Measurements from ENCODE around the gene TMEM161A.
"Not testable (repeated sequence)": the region's sequence is repeated elsewhere in the genome, so short reads cannot be mapped to it uniquely, and the experiment has no call there.

Gene TMEM161A

DNA sequence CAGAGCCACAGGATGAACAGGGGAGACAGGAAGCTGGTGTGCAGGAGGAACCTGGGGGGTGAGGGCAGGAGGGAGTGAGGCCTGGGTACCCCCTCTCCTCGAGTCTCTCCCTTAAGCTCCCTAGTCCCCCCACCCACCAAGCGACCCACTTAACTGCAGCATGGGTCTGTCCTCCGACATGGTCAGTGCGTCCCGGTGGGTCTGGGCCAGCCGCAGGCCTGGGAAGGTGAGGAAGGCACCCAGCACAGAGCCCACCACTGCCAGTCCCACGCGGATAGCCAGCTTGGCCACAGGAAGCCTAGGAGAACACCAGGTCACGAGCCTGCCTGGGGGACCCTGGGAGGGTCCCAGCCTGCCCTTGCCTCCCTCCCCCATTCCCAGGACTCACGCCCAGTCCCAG lies 16.9 kb downstream of the TMEM161A start:
- DNase-seq (ENCODE audit: low spot score), result no peak

DNA sequence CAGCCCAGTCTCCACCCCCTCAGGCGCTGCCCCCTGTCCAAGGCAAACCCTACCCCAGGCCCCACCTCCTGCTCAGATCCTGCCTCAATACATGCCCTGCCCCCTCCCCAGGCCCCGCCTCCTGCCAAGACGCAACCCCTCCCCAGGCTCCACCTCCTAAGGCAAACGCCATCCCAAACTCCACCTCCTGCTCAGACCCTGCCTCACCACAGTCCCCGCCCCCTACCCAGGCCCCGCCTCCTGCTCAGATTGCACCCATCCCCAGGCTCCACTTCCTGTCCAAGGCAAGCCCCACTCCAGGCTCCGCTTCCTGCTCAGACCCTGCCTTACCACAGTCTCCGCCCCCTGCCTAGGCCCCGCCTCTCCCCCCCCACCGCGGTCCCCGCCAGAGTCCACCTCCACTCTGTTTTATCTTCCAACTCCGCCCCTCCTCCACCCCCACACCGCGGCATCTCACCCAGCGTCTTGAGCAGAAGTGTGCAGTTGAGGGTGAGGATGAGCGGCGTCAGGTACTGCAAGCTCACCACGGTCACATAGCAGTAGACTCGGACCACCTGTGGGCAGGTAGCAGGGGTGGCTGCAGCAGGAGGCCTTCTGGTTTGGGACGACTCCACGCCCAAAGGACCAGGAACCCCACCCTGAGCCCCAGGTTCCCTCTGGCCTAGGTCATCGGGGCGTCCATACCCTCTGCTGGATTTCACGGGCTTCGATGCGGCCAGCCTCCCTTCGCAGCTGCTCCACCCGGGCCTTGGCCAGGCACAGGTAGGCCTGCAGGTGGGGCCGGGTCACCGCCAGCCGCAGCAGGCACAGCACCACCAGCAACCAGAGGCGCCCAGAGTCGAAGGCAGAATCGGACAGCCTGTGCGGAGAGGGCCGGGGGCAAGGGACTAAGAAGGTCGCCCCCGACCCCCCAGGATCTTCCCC lies 17.7 kb downstream of the TMEM161A start:
- no peak for DNase-seq (ENCODE audit: low spot score)

DNA sequence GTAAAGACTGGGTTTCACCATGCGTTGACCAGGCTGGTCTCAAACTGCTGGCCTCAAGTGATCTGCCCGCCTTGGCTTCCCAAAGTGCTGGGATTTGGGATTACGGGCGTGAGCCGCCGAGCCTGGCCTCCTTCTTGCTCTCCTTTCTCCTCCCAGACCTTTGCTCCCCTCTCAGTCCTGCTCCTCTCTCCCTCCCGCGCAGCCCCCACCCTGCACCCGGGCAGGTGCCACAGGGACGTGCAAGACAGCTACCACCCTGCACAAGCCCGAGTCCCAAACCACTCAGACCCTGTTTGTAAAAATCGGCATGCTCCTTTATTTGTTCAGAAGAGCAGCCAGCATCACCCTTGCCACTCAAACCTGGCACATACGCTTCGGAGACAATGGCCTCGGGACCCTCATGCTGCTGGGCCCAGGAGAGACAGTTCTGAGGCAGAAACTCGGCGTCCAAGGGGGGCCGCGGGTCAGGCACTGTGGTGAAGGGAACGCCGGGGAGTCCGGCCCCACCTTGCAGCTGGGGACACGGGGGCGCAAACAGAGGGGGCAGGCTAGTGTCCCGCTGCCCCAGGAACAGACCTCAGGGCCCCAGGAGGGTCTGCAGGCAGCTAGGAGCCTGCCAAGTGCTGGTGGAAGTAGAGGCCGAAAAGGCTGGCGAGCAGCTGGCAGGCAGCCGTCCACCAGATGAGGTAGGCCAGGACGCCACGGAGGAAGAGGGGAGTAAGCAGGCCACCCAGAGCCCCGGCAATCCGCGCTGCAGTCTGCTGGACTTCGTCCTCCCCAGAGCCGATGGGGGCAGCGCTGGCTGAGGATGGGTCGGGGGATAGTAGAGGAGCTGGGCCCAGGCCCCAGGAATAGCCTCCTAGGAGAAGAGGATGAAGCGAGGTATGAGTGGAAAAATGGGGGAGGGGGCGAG lies 18.7 kb downstream of the TMEM161A start:
- no peak for DNase-seq (ENCODE audit: low spot score)

DNA sequence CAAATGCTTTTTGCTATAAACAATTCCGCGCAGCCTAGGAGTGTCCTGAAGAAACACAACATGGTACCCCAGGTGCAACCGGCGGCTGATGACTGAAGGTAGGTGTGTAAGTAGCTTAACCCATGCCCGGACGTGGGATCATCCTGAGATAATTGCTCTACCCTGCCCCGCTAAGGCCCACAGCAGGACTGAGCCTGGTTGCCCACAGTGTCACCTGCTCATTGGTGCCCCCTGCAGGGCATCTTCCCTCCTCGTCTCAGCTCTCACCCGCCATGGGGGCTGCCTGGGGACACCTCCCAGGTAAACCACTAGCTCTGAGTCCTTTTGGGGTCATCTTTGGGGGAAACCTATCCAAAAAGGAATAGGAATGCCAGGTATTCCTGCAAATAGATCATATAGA lies 22.3 kb downstream of the TMEM161A start:
- DNase-seq (ENCODE audit: low spot score), result peak; percentile 33

DNA sequence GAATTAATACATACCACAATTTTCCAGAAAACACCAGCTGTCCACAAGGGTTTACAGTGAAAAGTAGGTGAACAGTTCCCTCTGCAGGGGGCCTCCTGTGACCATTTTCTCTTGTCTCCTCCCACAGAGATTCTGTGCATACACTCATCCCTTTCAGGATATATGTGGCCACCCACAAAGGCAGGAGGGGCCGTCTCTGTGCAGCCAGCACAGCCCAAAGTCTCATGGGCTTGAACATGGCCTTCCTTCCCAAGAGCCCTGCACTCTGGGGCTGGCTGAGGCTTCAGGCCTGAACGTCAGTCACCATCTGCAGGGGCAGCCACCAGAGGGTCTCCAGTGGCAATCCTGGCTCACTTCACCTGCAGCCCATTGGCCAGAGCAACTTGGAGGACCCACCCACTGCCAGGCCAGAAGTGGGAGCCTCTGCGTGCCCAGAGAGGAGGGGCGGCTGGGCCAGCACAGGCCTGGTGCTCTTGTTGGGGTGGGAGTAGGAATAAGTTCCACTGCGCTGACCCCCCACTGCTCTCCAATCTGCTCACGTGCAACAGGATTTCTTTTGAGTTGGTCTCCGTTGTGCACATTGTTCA lies 25.1 kb downstream of the TMEM161A start:
- DNase-seq (ENCODE audit: low spot score), result peak; percentile 41

DNA sequence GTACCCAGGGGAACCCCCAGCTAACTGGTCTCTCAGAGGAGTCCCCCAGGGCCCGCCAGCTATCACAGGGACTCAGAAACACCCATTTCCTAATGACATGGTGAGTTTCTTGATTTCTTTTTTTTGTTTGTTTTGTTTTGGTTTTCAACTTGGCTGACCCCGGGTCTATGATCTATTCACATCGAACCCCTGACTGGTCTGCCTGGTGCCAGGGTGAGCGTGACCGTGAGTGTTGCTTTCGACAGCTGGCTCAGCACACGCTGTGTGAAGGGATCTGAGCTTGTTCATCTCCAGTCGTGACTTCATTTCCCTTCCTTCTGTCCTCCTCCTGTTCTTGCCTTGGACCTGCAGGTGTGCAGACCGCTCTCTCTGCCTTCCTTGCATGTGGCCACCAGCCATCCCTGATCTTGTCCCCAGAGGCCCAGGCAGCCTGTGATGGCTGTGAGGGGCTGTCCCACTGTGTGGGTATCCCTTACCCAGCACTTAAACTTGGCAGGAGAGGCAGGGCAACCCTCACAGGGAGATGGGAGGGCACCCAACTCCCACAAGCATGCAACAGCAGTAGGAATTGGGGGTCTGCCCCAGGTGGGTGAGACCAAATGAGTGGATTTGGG lies 26.2 kb downstream of the TMEM161A start:
- no peak for DNase-seq (ENCODE audit: low spot score)

DNA sequence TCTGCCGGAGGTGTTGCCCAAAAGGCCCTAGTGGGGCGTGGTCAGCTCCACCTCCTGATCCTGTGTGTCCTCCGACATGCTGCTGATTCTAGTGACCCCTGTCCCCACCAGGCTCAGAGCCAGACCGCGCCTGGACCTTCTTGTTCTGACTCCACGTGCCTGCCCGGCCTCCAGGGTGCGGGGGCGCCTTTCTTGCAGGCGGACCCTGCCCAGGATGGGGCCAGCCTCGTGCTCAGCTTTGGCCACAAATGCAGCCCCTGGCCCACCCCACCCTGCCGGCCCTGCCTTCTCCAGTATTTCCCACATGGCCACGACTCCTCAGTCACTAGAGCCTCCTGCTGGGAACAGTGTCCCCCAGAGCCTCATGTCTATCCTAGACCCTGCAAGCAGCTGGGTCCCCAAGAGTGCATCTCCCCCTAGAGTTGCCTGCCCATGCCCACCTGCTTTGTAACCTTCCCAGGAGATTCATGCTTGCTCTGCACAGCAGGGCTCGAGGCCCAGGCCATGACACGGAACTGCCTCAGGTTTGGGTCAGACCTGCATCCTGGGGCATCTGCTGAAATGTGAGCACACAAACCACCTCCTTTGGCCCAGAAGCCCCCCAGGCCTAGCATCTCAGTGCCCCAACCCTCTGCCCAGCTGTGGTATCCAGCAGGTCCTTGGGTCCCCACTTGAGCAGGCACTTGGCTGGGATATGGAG lies 27.0 kb downstream of the TMEM161A start:
- DNase-seq (ENCODE audit: low spot score), result no peak

DNA sequence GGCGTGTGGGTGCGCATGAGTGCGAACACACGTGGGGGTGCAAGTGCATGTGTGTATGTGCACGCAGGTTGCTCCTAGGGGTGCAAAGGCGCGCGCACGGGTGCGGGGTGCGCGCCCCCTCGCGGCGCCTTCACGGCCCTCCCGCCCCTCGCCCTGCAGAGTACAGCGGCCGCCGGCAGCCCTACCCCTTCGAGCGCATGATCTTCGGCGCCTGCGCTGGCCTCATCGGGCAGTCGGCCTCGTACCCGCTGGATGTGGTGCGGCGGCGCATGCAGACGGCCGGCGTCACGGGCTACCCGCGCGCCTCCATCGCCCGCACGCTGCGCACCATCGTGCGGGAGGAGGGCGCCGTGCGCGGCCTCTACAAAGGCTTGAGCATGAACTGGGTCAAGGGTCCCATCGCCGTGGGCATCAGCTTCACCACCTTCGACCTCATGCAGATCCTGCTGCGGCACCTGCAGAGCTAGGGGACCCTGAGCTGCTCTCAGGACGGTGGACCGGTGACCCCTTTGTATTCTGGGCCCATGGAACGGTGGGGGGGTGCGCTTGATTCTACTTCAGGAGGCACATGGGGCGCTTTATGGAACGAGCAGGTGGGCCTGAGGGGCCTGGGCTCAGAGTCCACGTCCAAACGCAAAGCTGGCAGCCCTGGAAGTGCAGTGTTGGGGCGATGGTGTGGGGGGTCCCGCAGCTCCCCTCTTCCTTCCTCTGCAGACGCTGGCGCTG lies 27.7 kb downstream of the TMEM161A start:
- no peak for DNase-seq (ENCODE audit: low spot score)

DNA sequence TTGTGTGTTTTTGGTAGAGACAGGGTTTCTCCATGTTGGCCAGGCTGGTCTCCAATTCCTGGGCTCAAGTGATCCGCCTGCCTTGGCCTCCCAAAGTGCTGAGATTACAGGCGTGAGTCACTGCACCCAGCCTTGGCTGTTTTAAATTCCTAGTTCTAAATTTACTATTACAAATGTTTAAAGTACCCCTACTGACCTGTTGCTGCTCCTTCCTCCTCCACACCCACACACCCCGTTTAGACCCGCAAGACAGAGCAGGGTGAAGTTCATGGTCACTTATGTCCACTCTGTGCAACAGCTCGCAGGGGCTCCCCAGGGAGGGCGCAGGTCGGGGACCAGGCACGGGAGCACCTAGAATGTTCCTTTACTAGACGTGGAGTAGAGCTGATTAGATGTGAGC lies 28.7 kb downstream of the TMEM161A start:
- no peak for DNase-seq (ENCODE audit: low spot score)

DNA sequence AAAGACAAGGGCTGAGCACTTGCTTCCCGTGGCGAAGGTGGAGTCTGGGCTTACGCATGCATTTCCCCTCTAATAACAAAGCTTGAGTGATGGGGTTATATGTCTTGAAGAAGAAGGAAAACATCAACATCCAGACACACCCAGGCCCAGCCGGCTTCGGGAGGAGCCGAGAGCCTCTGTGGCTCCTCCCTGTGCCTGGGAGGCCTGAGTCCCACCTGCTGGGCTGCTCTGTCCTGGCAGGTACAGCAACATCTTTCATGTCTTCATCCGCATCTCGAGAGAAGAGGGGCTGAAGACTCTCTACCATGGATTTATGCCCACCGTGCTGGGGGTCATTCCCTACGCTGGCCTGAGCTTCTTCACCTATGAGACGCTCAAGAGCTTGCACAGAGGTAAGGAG lies 30.6 kb downstream of the TMEM161A start:
- no peak for DNase-seq (ENCODE audit: low spot score)

DNA sequence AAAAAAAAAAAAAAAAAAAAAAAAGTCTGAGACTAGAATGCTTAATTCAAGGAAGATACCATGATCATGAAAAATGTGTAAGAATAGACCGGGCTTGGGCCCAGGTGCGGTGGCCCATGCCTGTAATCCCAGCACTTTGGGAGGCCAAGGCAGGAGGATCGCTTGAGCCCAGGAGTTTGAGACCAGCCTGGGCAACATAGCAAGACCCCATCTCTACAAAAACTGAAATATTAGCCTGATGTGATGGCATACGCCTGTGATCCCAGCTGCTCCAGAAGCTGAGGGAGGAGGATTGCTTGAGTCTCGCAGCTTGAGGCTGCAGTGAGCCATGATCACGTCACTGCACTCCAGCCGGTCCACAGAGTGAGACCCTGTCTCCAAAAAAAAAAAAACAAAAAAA lies 31.3 kb downstream of the TMEM161A start:
- DNase-seq (ENCODE audit: low spot score), result not testable (repeated sequence)

DNA sequence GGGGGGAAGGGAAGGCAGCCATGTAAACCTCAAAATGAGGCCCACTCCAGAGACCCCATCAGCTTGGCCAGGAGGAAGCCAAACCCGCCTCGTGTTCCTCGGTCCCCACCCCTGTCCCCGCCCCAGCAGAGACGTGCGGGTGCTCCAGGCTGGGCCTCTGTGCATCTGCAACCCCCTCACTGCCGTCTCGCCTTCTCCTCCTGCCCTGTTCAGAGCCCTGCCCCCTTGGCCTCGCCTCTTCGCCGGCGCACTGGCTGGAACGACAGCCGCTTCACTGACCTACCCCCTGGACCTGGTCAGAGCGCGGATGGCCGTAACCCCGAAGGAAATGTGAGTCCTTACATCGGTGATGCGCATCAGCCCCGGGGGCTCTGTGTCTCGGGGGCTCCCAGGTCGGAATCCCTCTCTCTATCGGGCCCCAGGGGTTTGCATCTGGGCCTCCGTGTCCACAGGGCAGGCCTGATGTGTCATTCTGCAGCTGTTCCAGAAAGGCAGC lies 32.2 kb downstream of the TMEM161A start:
- DNase-seq (ENCODE audit: low spot score), result no peak

DNA sequence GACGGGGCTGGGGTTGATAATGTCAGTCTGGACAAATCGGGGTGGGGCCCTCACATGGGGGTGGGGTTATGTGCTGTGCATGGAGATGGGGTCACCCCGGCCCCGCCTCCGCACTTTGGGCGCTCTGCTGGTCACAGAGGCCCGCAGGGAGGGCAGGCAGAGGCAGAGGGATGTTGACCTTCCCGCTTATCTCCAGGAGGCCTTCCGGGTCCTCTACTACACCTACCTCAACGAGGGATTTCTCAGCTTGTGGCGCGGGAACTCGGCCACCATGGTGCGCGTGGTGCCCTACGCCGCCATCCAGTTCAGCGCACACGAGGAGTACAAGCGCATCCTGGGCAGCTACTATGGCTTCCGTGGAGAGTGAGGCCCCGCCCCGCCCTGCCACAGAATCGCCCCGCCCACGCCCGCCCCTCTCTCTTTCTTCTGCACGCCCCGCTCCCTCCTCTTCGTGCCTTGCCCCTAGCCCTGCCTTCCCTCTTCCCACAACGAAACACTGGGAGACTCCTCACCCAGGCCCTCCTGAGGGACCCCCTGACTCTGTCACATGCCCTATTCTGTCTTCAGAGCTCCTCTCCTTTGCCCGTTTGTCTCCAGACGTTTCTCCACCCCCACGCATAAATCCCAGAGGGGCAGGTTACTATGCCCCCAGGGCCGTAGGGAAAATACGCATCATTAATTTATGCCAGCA lies 32.8 kb downstream of the TMEM161A start:
- DNase-seq (ENCODE audit: low spot score), result peak; percentile 58

DNA sequence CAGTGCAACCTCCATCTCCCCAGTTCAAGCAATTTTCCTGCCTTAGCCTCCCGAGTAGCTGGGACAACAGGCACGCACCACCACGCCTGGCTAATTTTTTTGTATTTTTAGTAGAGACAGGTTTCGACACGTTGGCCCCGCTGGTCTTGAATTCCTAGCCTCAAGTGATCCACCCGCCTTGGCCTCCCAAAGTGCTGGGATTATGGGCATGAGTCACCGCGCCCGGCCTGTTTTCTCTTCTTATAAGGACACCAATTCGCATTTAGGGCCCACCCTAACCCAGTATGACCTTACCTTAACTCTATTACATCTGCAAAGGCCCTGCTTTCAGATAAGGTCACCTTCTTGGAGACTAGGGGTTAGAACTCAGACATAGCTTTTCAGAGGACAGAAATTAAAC lies 35.1 kb downstream of the TMEM161A start:
- no peak for DNase-seq (ENCODE audit: low spot score)

DNA sequence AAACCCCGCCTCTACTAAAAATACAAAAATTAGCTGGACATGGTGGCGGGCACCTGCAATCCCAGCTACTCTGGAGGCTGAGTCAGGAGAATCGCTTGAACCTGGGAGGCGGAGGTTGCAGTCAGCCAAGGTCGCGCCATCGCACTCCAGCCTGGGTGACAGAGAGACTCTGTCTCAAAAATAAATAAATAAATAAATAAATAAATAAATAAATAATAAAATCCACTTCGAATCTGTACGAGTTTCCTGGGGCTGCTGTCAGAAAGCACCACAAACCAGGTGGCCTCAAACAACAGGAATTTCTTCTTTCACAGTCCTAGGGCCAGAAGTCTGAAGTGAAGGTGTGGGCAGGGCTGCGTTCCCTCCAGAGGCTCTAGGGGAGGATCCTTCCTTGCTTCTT lies 35.7 kb downstream of the TMEM161A start:
- DNase-seq (ENCODE audit: low spot score), result not testable (repeated sequence)

DNA sequence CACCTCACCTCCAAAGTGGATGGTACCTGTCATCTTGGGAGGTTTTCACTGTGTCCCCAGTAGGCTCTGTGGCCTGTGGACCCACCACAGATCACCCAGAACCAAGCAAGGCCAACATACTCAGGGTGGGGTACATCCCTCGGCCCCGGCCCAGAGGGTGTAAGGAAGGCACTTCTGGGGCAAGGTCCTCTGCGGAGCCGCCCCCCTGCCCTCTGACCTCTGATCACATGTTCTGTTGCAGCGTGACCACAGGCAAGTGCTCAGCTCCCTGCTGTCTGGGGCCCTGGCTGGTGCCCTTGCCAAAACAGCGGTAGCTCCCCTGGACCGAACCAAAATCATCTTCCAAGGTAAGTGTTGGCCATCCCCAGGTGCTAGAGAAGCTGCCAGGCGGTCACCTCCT lies 36.7 kb downstream of the TMEM161A start:
- no peak for DNase-seq (ENCODE audit: low spot score)

DNA sequence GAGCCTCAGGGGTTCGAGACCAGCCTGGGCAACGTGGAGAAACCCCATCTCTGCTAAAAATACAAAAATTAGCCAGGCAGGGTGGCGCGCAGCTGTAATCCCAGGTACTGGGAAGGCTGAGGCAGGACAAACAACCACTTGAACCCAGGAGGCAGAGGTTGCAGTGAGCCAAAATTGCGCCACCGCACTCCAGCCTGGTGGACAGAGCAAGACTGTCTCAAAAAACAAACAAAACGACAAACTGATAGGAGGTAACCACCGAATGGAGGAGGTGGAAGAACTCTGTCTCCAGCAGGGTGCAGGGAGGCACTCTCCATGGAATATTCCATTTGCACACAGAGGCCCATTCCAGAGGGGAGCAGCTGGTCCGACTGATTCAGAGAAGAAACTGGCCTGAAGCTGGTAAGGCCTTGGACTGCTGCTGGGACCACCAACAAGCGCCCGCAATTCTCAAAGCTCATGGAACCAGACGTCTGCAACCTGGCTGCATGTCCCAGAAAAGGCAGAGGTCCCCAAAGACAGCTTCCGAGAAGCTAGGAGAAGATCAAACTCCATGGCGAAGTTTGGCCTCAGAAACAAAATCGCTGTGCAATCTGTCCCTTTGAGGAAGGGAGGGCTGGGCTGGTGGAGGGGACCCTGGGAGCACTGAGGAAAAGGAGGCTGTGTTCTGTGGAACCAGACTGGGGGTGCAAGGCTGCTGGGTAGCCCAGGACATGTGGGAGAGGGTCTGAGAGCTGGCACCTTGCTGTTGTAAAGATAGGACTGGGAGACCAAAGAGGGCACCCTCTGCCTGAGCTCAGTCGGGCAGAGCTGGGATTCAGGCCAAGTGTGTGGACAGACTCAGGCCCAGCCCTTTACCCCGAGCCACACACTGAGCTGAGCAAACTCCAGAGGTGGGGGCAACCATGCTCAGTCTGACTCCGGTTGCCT lies 39.3 kb downstream of the TMEM161A start:
- DNase-seq (ENCODE audit: low spot score), result no peak

DNA sequence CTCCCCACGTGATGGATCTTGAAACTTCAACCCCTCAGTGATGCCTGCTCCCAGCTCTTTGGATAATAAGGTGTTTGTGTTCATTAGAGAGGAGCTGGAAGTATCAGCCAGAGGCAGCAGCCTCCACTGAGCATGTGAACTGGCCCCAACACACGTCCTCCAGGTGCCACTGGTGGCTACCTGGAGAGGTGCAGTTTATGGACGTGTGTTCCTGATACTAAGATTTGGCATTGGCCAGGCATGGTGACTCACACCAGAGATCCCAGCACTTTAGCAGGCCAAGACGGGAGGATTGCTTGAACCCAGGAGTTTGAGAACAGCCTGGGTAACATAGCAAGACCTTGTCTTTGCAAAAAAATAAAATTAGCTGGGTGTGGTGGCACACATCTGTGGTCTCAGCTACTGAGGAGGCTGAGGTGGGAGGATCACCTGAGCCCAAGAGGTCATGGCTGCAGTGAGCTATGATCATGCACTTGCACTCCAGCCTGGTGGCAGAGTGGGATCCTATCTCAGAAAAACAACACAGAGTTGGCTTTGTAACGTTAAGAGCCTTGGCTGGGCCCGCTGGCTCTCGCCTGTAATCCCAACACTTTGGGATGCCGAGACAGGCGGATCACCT lies 40.1 kb downstream of the TMEM161A start:
- no peak for DNase-seq (ENCODE audit: low spot score)

Measured in COLO829 (cell line).